Neuronal stem cell (in vitro differentiated cells): ENCODE data around the gene MDN1.
"Not testable (repeated sequence)": the region's sequence is repeated elsewhere in the genome, so short reads cannot be mapped to it uniquely, and the experiment has no call there.

ENCODE experiments used
- DNase-seq: peaks from one replicate; pipeline ENCODE4 v3.0.0-alpha.2; 2013; ENCODE audit warnings: low spot score
- H2AFZ ChIP-seq: one replicate; pipeline ENCODE4 v1.6.1; 2013; ENCODE audit warnings: mild to moderate bottlenecking, low read length, inconsistent platforms
- H2AK5ac ChIP-seq: 2 replicates; pipeline ENCODE4 v1.6.1; 2013; ENCODE audit warnings: low read depth, mild to moderate bottlenecking, inconsistent platforms, low read length, moderate library complexity, mixed read lengths
- H2BK120ac ChIP-seq: 2 replicates; pipeline ENCODE4 v1.6.1; 2013; ENCODE audit warnings: low read depth, mild to moderate bottlenecking, inconsistent platforms, low read length, moderate library complexity, mixed read lengths
- H2BK12ac ChIP-seq: one replicate; pipeline ENCODE4 v1.6.1; 2013; ENCODE audit warnings: low read length, inconsistent platforms
- H2BK15ac ChIP-seq: 2 replicates; pipeline ENCODE4 v1.6.1; 2013; ENCODE audit warnings: mild to moderate bottlenecking, low read length, inconsistent platforms, mixed read lengths
- H2BK5ac ChIP-seq: one replicate; pipeline ENCODE4 v1.6.1; 2013; ENCODE audit warnings: inconsistent platforms, mild to moderate bottlenecking, low read length, moderate library complexity
- H3K14ac ChIP-seq: one replicate; pipeline ENCODE4 v1.6.1; 2013; ENCODE audit warnings: low read length, inconsistent platforms
- H3K18ac ChIP-seq: 2 replicates; pipeline ENCODE4 v1.6.1; 2013; ENCODE audit warnings: low read length, inconsistent platforms
- H3K23ac ChIP-seq: 2 replicates; pipeline ENCODE4 v1.6.1; 2013; ENCODE audit warnings: low read depth, mild to moderate bottlenecking, mixed read lengths, low read length, inconsistent platforms; ENCODE audit not compliant: poor library complexity
- H3K27ac ChIP-seq: replicated peaks from 3 replicates; pipeline ENCODE4 v1.5.1; 2013; ENCODE audit warnings: low read length, inconsistent platforms
- H3K27me3 ChIP-seq, 3 experiments: 2 replicates each; pipeline ENCODE4 v1.6.1; 2013; ENCODE audit warnings: low read length in 3 of 3, mild to moderate bottlenecking in 2 of 3, inconsistent platforms in 1 of 3, low read depth in 1 of 3, mixed read lengths in 1 of 3, moderate library complexity in 1 of 3; ENCODE audit not compliant: control insufficient read depth in 3 of 3, insufficient read depth in 3 of 3
- H3K36me3 ChIP-seq, 2 donors: replicated peaks in 1 of 2; 2 replicates each; pipeline ENCODE4 v1.6.1; 2013; ENCODE audit warnings: low read length in 2 of 2; ENCODE audit not compliant: control insufficient read depth in 2 of 2, insufficient read depth in 2 of 2
- H3K4ac ChIP-seq: 2 replicates; pipeline ENCODE4 v1.6.1; 2013; ENCODE audit warnings: inconsistent platforms, mild to moderate bottlenecking, low read length, moderate library complexity
- H3K4me1 ChIP-seq, 2 donors: 1 replicate in 1 of 2; 2 replicates in 1 of 2; pipeline ENCODE4 v1.6.1; 2013; ENCODE audit warnings: low read length in 2 of 2, low read depth in 1 of 2; ENCODE audit not compliant: control insufficient read depth in 2 of 2, insufficient read depth in 1 of 2
- H3K4me2 ChIP-seq: one replicate; pipeline ENCODE4 v1.6.1; 2013; ENCODE audit warnings: mild to moderate bottlenecking, low read length, inconsistent platforms; ENCODE audit not compliant: insufficient read depth, poor library complexity, severe bottlenecking
- H3K4me3 ChIP-seq, 2 donors: 2 replicates each; pipeline ENCODE4 v1.5.1; 2013; ENCODE audit warnings: low read length in 2 of 2, mild to moderate bottlenecking in 2 of 2, inconsistent platforms in 1 of 2, moderate library complexity in 1 of 2
- H3K79me1 ChIP-seq: one replicate; pipeline ENCODE4 v1.6.1; 2013; ENCODE audit warnings: low read depth, mild to moderate bottlenecking, inconsistent platforms, low read length, moderate library complexity
- H3K9ac ChIP-seq: one replicate; pipeline ENCODE4 v1.6.1; 2013; ENCODE audit warnings: mild to moderate bottlenecking, low read depth, low read length, inconsistent platforms; ENCODE audit not compliant: poor library complexity
- H3K9me3 ChIP-seq, 2 donors: replicated peaks in 1 of 2; 2 replicates each; pipeline versions ENCODE3 to v1.6.1; 2013; ENCODE audit warnings: low read length in 2 of 2, mild to moderate bottlenecking in 2 of 2, inconsistent platforms in 1 of 2, low read depth in 1 of 2, mixed read lengths in 1 of 2, moderate library complexity in 1 of 2; ENCODE audit not compliant: control insufficient read depth in 2 of 2, insufficient read depth in 1 of 2
- H4K8ac ChIP-seq: one replicate; pipeline ENCODE4 v1.6.1; 2013; ENCODE audit warnings: low read depth, mild to moderate bottlenecking, inconsistent platforms, low read length, moderate library complexity
- H4K91ac ChIP-seq: one replicate; pipeline ENCODE4 v1.6.1; 2013; ENCODE audit warnings: low read length, low read depth, mild to moderate bottlenecking, inconsistent platforms; ENCODE audit not compliant: poor library complexity
- WGBS, 2 donors: extraction: QIAGEN DNeasy Blood & Tissue Kit; methylation state at CpG; one replicate each; pipeline ENCODE4 v1.1.7; 2013; ENCODE audit warnings: missing lambda C conversion rate in 2 of 2, mixed read lengths in 1 of 2; ENCODE audit not compliant: insufficient read length in 2 of 2, insufficient replicate concordance in 1 of 2; ENCODE audit errors: extremely low coverage in 2 of 2; 5-methylcytosine and 5-hydroxymethylcytosine counted together

Gene MDN1

GRCh38 chr6:89784838-89785237 is 34.8 kb downstream of the MDN1 start:
- H3K9ac ChIP-seq: no peak overlapping the region
- H3K27me3 ChIP-seq: no peaks in the 10 kb centered on the region
- no peak for DNase-seq
- no peak overlapping the region for H2BK12ac ChIP-seq
- no peak overlapping the region for H2AK5ac ChIP-seq
- no peaks in the 10 kb centered on the region for H3K79me1 ChIP-seq
- no peak overlapping the region for H3K23ac ChIP-seq
- no peak overlapping the region for H3K4ac ChIP-seq
- H2BK5ac ChIP-seq: no peak overlapping the region
- H4K91ac ChIP-seq: no peak overlapping the region
- H3K18ac ChIP-seq: no peak overlapping the region
- no peak overlapping the region for H2BK15ac ChIP-seq
- no CpG with 5 or more reads among the region's 6 CpGs for WGBS, 2 donors
- no peak overlapping the region for H3K4me3 ChIP-seq
- no peak overlapping the region for H3K27ac ChIP-seq
- H3K14ac ChIP-seq: no peak overlapping the region
- H2AFZ ChIP-seq: no peak overlapping the region
- H3K9me3 ChIP-seq: peaks cover 0 to 5% of the 10 kb centered on the region in 2 donors
- peaks cover 30 to 93% of the 10 kb centered on the region in 2 donors for H3K36me3 ChIP-seq
- no peaks in the 10 kb centered on the region for H3K4me1 ChIP-seq
- H3K4me2 ChIP-seq: no peak overlapping the region
- H4K8ac ChIP-seq: no peak overlapping the region
- H2BK120ac ChIP-seq: no peak overlapping the region

DNA sequence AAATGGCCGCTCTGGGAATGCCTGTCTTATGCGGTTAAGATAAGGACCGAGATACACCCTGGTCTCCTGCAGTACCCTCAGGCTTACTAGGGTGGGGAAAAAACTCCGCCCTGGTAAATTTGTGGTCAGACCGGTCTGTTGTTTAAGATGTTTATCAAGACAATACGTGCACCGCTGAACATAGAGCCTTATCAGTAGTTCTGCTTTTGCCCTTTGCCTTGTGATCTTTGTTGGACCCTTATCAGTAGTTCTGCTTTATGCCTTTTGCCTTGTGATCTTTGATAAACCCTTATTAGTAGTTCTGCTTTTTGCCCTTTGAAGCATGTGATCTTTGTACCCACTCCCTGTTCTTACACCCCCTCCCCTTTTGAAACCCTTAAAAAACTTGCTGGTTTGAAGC is 36.3 kb downstream of the MDN1 start:
- H2AFZ ChIP-seq, DNase-seq: not testable (repeated sequence)

GRCh38 chr6:89782222-89782621 is 37.4 kb downstream of the MDN1 start:
- WGBS, 2 donors: no CpG with 5 or more reads among the region's 1 CpG
- no peak overlapping the region for H3K23ac ChIP-seq
- no peak overlapping the region for H2AK5ac ChIP-seq
- peaks cover 25 to 84% of the 10 kb centered on the region in 2 donors for H3K36me3 ChIP-seq
- H2BK12ac ChIP-seq: no peak overlapping the region
- no peak overlapping the region for H3K27ac ChIP-seq
- no peak overlapping the region for H3K14ac ChIP-seq
- H3K4me2 ChIP-seq: no peak overlapping the region
- no peak overlapping the region for H2BK15ac ChIP-seq
- no peak overlapping the region for H3K4ac ChIP-seq
- H3K4me1 ChIP-seq: no peaks in the 10 kb centered on the region
- no peak overlapping the region for H3K18ac ChIP-seq
- H4K91ac ChIP-seq: no peak overlapping the region
- DNase-seq: no peak
- H2BK120ac ChIP-seq: no peak overlapping the region
- no peak overlapping the region for H2BK5ac ChIP-seq
- peaks cover 0 to 9% of the 10 kb centered on the region in 2 donors for H3K9me3 ChIP-seq
- no peak overlapping the region for H2AFZ ChIP-seq
- H4K8ac ChIP-seq: no peak overlapping the region
- H3K4me3 ChIP-seq: no peak overlapping the region
- H3K9ac ChIP-seq: no peak overlapping the region
- no peaks in the 10 kb centered on the region for H3K27me3 ChIP-seq
- H3K79me1 ChIP-seq: no peaks in the 10 kb centered on the region

More for the DNA sequence above, 36.3 kb downstream of the MDN1 start:
- not testable (repeated sequence) for H3K4me2 ChIP-seq, H3K23ac ChIP-seq, H2AK5ac ChIP-seq, H4K8ac ChIP-seq, H2BK120ac ChIP-seq, H3K79me1 ChIP-seq, H3K27ac ChIP-seq, H3K4me1 ChIP-seq, H3K9ac ChIP-seq, H2BK15ac ChIP-seq, H2BK12ac ChIP-seq, H2BK5ac ChIP-seq, H3K18ac ChIP-seq, H3K14ac ChIP-seq, H3K4ac ChIP-seq, H3K4me3 ChIP-seq, H3K27me3 ChIP-seq, H4K91ac ChIP-seq, H3K9me3 ChIP-seq
- WGBS, 2 donors: no CpG with 5 or more reads among the region's 7 CpGs
- peaks cover 27 to 90% of the 10 kb centered on the region in 2 donors for H3K36me3 ChIP-seq

DNA sequence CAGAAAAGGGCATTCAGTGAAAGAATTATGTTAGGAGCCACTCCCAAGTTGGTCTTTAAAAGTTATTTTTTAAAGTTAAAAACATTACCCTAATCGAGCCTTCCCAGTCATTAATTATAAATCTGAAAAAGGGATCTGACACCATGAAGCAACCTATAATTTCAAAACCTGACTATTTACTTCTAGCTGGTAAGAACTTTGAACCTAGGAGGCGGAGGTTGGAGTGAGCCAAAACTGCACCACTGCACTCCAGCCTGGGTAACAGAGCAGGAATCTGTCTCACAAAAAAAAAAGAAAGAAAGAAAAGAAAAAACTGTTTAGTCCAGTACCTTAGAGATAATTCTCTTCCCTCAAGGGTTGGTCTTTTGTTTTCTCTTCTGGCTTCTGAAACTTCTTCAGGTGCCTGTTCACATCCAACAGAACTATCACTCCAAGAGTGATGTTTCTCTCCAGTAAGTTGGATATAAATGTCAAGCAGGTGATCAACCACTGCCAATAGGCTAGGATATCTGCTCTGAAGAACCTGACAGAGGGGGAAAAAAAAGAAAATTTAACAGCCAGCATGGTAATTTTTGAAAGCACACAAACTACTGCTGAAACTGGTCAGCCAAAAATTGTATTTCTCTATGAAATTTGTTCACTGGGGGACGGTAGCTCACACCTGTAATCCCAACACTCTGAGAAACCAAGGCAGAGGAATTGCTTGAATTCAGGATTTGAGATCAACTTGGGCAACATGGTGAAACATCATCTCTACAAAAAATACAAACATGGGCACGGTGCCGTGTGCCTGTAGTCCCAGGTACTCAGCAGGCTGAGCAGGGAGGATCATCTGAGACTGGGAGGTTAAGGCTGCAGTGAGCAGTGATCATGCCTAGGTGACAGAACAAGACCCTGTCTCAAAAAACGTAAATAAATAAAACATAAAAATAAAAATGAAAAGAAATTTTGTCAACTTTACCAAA is 38.2 kb downstream of the MDN1 start:
- Histone ChIP-seq H3K27ac (no peak overlapping the region), H2AK5ac (no peak overlapping the region), H2AFZ (no peak overlapping the region), H3K9me3 (peaks cover 0 to 9% of the 10 kb centered on the region in 2 donors), H3K4me1 (no peaks in the 10 kb centered on the region), H3K14ac (no peak overlapping the region), H3K9ac (no peak overlapping the region), H3K4ac (no peak overlapping the region), H3K27me3 (no peaks in the 10 kb centered on the region), H4K91ac (no peak overlapping the region), H3K79me1 (no peaks in the 10 kb centered on the region), H4K8ac (no peak overlapping the region), H2BK5ac (no peak overlapping the region), H2BK12ac (no peak overlapping the region), H3K4me3 (no peak overlapping the region), H3K18ac (no peak overlapping the region), H2BK120ac (no peak overlapping the region), H3K4me2 (no peak overlapping the region), H3K36me3 (peaks cover 25 to 85% of the 10 kb centered on the region in 2 donors), H3K23ac (no peak overlapping the region), H2BK15ac (no peak overlapping the region)
- WGBS, 2 donors: no CpG with 5 or more reads among the region's 6 CpGs
- DNase-seq: no peak
